A673 (cell line): ENCODE measurements around the gene LYSMD1. TPM values are rescaled to one million over a fixed set of nuclear protein-coding genes. Genes with fewer than 3 reads are reported as not detected.

Source experiments
- BruUV-seq: library from RNA; stranded (reverse); fragments of 400-500 nt; replicated peaks from 2 replicates; lab custom pipeline; 2021; lab: Mats Ljungman, UMichigan
- CTCF ChIA-PET: fragments of 300-600 bp; sonication (Branson Sonifier 250); formaldehyde crosslinking; loops from one replicate; lab custom pipeline; 2022; ENCODE audit warnings: antibody characterized with exemption; lab: Charles Lee
- POLR2A ChIA-PET: fragments of 300-600 bp; sonication (Branson Sonifier 250); formaldehyde crosslinking; loops from one replicate; lab custom pipeline; 2022; ENCODE audit warnings: antibody characterized with exemption; ENCODE audit not compliant: low non-redundant PET; lab: Charles Lee
- DNase-seq: peaks from one replicate; pipeline ENCODE4 v3.0.0-alpha.2; 2015; ENCODE audit warnings: low spot score
- H3K27ac ChIP-seq: fragments of 200-600 bp; sonication (generic); 2 replicates; pipeline ENCODE4 v1.5.1; 2016; ENCODE audit warnings: mixed run types, low read depth, mild to moderate bottlenecking, mixed read lengths, antibody characterized with exemption, low read length; ENCODE audit not compliant: poor library complexity, severe bottlenecking
- H3K27me3 ChIP-seq: fragments of 200-600 bp; sonication (generic); replicated peaks from 2 replicates; pipeline ENCODE4 v1.6.1; 2017; ENCODE audit warnings: mixed run types, low read depth, mild to moderate bottlenecking, mixed read lengths, antibody characterized with exemption, low read length; ENCODE audit not compliant: insufficient read depth, poor library complexity
- H3K36me3 ChIP-seq: fragments of 200-600 bp; sonication (generic); 2 replicates; pipeline ENCODE4 v1.6.1; 2016; ENCODE audit warnings: mixed run types, mild to moderate bottlenecking, mixed read lengths, antibody characterized with exemption, low read length; ENCODE audit not compliant: insufficient read depth, poor library complexity, severe bottlenecking
- H3K4me1 ChIP-seq: fragments of 200-600 bp; sonication (generic); 2 replicates; pipeline ENCODE4 v1.6.1; 2017; ENCODE audit warnings: mixed run types, mild to moderate bottlenecking, mixed read lengths, antibody characterized with exemption, low read length; ENCODE audit not compliant: insufficient read depth, poor library complexity, severe bottlenecking
- H3K4me3 ChIP-seq: fragments of 200-600 bp; sonication (generic); 2 replicates; pipeline ENCODE4 v1.5.1; 2016; ENCODE audit warnings: low read depth, mixed run types, mild to moderate bottlenecking, mixed read lengths, low read length; ENCODE audit not compliant: poor library complexity, severe bottlenecking
- H3K9me3 ChIP-seq: fragments of 200-600 bp; sonication (generic); 2 replicates; pipeline ENCODE4 v1.6.1; 2016; ENCODE audit warnings: mixed run types, low read depth, mild to moderate bottlenecking, mixed read lengths, antibody characterized with exemption, low read length; ENCODE audit not compliant: poor library complexity, severe bottlenecking
- CTCF ChIP-seq: fragments of 300-800, 200-600 bp; sonication (generic); conservative IDR thresholded peaks from 2 replicates; pipeline ENCODE4 v1.5.1; 2017; ENCODE audit warnings: low read depth, mild to moderate bottlenecking, antibody characterized with exemption, low read length, moderate library complexity, mixed read lengths
- EZH2 ChIP-seq: fragments of 200-600 bp; sonication (generic); IDR thresholded peaks from 2 replicates; pipeline ENCODE4 v1.6.1; 2017; ENCODE audit warnings: borderline replicate concordance, low read depth, mild to moderate bottlenecking, mixed read lengths, antibody characterized with exemption, low read length; ENCODE audit not compliant: poor library complexity, severe bottlenecking
- intact Hi-C: fragments of 100-400 bp; cut with micrococcal nuclease; formaldehyde crosslinking; loops from one replicate; pipeline ENCODE4 v1.10.0; 2022; ENCODE audit not compliant: unreplicated experiment
- total RNA-seq: library from RNA; stranded (reverse); gene quantifications from 2 replicates; pipeline ENCODE4 v1.2.3, GENCODE V29; 2021

Gene LYSMD1
- total RNA-seq, 1 experiment from 2014 or later, result 8.1 TPM

GRCh38 chr1:151187205-151187604 is 21.5 kb upstream of the LYSMD1 start:
- no TSS peak for BruUV-seq
- intact Hi-C loops, result no loop called here
- Histone ChIP-seq H3K27me3 (no peaks in the 10 kb centered on the region), H3K27ac (no peak overlapping the region), H3K9me3 (no peaks in the 10 kb centered on the region), H3K36me3 (peaks cover 34% of the 10 kb centered on the region), H3K4me1 (peaks cover 5% of the 10 kb centered on the region), H3K4me3 (no peak overlapping the region)
- DNase-seq, result no peak
- TF ChIP-seq EZH2, result no peak
- no peak for TF ChIP-seq CTCF
- ChIA-PET CTCF (no interaction called here), POLR2A (no interaction called here)

GRCh38 chr1:151184211-151184610 is 18.5 kb upstream of the LYSMD1 start:
- Histone ChIP-seq H3K4me1 (peaks cover 5% of the 10 kb centered on the region), H3K27me3 (no peaks in the 10 kb centered on the region), H3K36me3 (peaks cover 55% of the 10 kb centered on the region), H3K27ac (no peak overlapping the region), H3K9me3 (no peaks in the 10 kb centered on the region), H3K4me3 (no peak overlapping the region)
- ChIA-PET POLR2A (no interaction called here), CTCF (no interaction called here)
- DNase-seq, result no peak
- intact Hi-C loops, result no loop called here
- TF ChIP-seq EZH2 (no peak), CTCF (no peak)
- no TSS peak for BruUV-seq

- H3K36me3 ChIP-seq, result peaks cover 61% of the 10 kb centered on the region
These were observed 10.9 kb upstream of the LYSMD1 start for GRCh38 chr1:151176514-151177045.

More at GRCh38 chr1:151176514-151177045, 10.9 kb upstream of the LYSMD1 start:
- CTCF ChIA-PET, result interaction anchor here (0.7 kb wide), 1 partner anchor 77 kb away, joined by 4 read pairs; no protein-coding TSS in a partner anchor
- BruUV-seq, result no TSS peak
- Histone ChIP-seq H3K27ac (no peak overlapping the region), H3K27me3 (no peaks in the 10 kb centered on the region), H3K4me1 (no peaks in the 10 kb centered on the region), H3K4me3 (no peak overlapping the region), H3K9me3 (no peaks in the 10 kb centered on the region)
- DNase-seq, result no peak
- TF ChIP-seq CTCF (no peak), EZH2 (no peak)
- POLR2A ChIA-PET, result no interaction called here
- intact Hi-C loops, result no loop called here
